HG02678 (cell line): Measurements from ENCODE around the gene TENT5C.

ENCODE experiments used
- ATAC-seq: cut with Tn5 transposase; IDR thresholded peaks from one replicate; pipeline ENCODE4 v1.9.1; 2021; ENCODE audit warnings: mild to moderate bottlenecking, moderate library complexity; ENCODE audit not compliant: unreplicated experiment

TENT5C gene

GRCh38 chr1:117632269-117633067, 26.6 kb downstream of the TENT5C start:
- no peak for ATAC-seq

- no peak for ATAC-seq
Observed at GRCh38 chr1:117633068-117633345, 27.2 kb downstream of the TENT5C start.

DNA sequence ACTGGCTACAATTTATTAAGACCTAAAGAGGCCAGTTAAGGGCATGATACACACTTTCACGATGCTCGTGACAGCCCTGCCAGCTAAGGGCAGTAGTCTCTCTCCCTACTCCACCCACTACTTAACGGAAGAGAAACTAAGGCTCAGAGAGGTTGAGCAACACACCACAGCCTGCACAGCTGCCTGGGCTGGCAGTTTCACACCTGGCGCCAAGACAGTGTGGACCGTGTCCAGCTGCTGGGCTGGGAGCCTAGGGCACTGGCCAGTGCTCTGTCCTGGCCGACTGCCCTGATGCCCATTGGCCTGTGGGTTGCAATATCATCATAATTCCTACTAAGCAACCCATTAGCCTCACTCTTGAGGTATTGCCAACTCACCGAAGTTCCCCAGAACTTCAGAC, 27.6 kb downstream of the TENT5C start:
- ATAC-seq, result no peak

DNA sequence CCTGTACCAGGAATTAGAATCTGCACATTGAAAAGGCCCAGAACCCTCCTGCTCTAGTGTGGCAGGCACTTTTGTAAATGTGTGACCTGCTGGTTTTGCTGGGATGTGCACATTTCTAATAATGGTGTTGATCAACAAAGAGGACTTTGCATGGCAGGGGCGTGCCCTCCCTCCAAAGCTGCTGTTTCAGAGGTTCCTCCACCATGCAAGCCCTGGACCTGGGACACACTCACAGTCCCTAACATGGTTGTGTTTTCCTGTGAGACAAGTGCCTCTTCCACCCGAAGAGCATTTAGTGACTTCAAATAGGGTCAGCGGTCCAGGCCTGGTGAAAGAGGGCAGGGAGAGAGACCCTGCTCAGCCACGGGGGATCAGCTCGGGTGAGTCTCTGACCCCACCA, 28.1 kb downstream of the TENT5C start:
- ATAC-seq, result no peak

- no peak for ATAC-seq
Observed at GRCh38 chr1:117634631-117635030, 28.8 kb downstream of the TENT5C start.

GRCh38 chr1:117635805-117636204, 30.0 kb downstream of the TENT5C start:
- ATAC-seq, result no peak

GRCh38 chr1:117636637-117637425, 31.0 kb downstream of the TENT5C start:
- no peak for ATAC-seq

DNA sequence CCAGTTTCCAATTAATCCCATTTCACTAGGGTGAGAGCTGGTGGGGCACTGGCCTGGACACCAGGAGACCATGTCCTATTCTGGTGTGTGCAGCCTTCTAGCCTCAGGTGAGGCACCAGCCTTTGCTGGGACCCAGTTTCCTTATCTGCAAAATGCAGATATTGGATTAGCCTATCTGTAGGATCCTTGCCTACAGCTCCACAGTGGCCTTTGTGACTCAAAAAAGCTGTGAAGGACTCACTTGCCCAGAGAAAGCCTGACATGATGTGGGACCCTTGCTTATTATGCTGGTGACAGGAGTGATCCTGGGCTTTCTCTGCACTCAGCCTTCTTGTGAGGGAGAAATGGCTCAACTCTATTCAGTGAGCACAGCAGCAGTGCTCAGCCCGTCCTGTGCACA, 32.3 kb downstream of the TENT5C start:
- ATAC-seq, result no peak

- ATAC-seq, result no peak
Observed at GRCh38 chr1:117638759-117639158, 32.9 kb downstream of the TENT5C start.

- no peak for ATAC-seq
Observed at GRCh38 chr1:117639741-117640140, 33.9 kb downstream of the TENT5C start.

DNA sequence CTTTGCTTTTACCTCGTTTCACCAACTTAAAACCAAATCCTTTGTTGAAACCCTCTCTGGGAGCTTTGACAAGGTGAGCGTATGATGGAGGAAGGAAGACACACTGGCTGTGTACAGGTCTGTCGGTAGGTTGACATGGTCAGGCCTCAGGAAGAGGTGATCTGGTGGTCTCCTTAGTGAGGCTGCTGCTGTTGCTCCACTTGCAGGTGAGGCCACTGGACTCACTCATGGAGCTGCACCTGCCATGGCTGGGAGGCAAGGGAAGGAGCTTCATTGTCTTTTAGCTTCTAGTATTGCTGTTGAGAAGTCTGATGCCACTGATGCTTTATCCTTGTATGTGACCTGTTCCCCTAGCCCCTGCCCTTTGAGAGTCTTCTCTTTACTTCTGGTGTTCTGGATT, 35.7 kb downstream of the TENT5C start:
- ATAC-seq, result no peak

DNA sequence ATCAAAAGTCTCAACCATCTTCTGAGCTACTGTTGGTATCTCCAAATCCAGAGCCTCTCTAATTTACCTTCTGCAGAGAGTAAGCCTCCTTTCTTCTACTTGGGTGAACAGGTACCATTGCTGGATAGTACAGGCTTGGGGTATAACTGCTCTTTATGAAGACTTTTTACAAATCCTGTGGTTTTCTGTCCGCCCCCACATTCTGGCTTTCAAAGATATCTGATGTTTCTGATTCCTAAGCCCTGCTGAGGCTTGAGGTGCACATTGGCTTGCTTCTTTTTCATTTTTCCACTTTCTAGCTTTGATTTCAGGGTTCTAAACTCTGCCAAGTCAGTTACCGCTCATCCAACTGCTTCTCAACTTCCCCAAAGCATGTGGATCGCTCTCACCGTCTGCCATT, 37.1 kb downstream of the TENT5C start:
- ATAC-seq, result no peak

GRCh38 chr1:117643601-117644000, 37.8 kb downstream of the TENT5C start:
- no peak for ATAC-seq

- peak; percentile 90 for ATAC-seq
Observed at GRCh38 chr1:117644696-117645311, 39.0 kb downstream of the TENT5C start.

DNA sequence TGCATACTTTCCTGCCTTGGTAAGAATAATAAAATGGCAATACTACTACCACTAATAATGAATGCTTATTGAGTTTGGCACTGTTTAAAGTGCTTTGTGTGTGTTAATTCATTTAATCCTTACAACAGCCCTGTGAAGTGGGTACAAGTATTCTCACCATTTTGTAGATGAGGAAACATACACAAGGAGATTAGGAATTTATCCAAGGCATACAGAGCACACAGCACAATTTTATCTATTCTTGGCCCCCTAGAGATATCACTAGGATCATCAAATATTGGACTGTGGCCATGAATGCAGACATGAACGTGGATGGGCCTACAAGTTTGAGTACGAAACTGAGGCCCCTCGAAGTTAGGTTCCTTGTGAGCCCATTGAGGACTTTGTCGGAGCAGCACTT, 39.5 kb downstream of the TENT5C start:
- ATAC-seq, result no peak

DNA sequence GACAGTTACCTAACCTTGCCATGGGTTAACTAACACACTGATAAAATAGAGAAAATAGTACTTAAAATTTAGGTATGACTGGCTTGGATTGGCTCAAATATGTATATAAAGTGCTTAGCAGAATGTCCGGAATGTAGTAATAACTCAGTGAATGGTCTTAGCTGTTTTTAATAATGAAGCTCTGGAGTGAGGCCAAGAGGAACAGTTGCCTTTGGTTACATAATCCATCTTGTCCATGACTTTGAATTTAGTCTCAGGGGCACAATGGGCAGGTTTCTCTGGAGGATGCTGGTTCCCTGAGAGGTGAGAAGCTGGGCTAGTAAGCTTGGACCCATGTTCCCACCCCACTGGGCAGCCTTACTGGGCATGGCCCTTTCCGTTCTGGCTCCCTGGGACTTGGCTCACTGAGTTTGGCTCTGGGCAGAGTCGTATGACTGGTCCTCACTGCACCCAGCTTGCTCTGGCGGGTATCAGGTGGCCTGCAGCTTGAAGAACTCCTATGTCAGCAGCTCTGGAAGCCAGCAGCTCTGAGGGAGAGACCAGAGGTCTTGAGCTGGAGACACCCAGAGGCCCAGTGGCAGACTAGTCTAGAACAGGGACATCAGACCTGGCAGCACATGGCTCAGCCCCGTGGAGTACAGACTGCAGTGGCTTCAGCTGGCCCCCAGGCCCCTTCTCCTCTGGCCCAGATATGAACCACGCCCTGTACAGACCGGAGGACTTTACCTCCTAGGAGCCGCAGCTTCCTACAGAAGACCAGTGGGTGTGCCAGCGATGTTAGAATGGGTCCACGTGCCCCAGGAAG, 40.4 kb downstream of the TENT5C start:
- ATAC-seq, result no peak

DNA sequence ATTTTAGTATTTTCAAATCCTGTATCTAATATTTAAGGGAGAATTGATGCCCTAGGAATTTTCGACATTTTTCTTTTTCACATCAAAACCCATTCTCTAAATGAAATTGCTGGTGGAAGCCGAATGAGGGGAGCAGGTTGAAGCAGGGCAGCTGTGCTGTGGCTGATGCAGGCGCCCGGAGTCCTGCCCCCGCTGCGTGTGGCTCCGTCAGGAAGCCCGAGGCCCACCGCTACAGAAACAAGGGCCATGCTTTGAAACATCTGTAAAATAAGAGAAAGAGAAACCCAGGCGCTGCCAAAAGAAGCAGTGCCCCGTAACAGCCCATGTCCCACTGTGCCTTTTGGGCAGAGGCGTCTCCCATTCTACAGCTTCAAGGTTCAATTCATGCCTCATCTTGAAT, 41.1 kb downstream of the TENT5C start:
- ATAC-seq, result no peak

GRCh38 chr1:117648015-117648414, 42.2 kb downstream of the TENT5C start:
- no peak for ATAC-seq

DNA sequence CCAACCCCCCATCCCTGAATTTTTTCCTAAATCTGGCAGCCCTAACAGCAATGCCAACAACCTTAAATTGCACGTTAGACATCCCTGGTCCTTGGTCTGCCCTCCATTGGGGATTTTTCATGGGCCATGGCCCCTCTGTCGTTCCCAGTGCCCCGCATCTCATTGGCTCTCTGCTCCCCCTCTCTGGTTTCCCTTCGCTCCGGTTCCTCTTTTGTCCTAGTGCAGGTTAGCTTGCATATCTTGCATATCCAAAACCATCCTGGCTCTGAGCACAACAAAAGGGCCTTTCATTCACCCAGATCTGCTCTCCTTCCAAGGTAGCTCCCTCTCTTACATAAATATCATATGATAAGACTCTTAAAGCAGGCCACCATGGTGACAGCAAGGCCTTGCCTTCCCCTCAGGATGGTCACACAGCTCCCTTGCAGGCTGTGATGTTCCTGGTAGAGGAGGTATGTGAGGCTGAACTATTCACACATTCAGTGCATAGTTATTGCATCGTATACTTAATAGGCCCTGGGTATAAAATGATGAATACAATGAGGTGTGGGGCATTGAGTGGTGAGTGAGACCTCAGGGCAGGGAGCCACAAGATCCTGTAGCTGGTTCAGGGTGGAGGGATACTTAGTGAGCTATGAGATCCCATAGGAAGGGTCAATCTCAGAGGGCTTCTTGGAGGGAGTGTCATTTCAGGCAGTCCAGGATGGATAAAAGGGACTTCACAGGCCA, 45.2 kb downstream of the TENT5C start:
- ATAC-seq, result no peak

DNA sequence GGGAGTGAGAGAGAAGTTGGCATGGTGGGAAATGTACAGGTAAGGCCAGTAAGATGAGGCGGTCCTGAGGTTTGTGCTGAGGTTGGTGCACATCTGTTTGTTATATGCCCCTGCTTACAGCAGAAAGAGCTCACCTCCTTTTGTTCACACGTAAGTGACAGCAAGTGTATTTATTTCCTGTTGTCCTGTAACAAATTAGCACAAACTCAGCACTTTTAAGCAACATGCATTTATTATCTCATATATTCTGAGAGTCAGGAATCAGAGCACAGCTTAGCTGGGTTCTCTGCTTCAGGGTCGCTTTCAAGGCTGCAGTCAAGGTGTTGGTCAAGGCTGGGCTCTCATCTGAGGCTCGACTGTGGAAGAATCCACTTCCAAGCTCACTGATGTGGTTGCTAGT, 45.8 kb downstream of the TENT5C start:
- ATAC-seq, result no peak

DNA sequence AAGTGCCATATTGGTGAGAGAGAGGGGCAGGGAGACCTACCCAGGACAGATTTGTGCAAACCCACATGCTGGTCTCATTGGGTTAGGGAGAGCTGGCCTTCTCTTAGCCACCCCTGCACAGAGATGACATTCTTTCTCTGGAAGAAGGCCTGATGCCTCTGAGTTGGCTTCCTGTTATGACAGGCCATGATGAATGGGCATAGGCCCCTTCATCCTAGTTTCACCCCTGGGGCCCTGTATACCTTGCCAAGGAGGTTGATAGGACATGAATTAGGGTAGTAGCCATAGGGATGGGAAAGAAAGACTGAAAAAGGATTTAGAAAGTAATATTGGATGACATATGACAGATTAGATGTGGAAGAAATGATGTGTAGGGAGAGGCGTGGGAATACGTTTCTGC, 46.6 kb downstream of the TENT5C start:
- ATAC-seq, result no peak
